Bronchial epithelial cell (primary cell): ENCODE measurements around the gene DHRS2. TPM values are rescaled to one million over a fixed set of nuclear protein-coding genes. Genes with fewer than 3 reads are reported as not detected.

Experiments used
- DNase-seq: peaks from one replicate; pipeline ENCODE4 v3.0.0-alpha.2; 2010; ENCODE audit warnings: low read depth
- FAIRE-seq: peaks from 2 replicates; lab custom pipeline; 2011; peaks lifted over from hg19 to GRCh38; lab: Jason Lieb, UNC
- H3K27me3 ChIP-seq: 2 replicates; pipeline ENCODE4 v1.5.1; 2011; ENCODE audit warnings: low read length; ENCODE audit not compliant: control insufficient read depth, insufficient read depth
- H3K36me3 ChIP-seq: 2 replicates; pipeline ENCODE4 v1.5.1; 2011; ENCODE audit warnings: low read length; ENCODE audit not compliant: control insufficient read depth, insufficient read depth
- H3K4me3 ChIP-seq: 2 replicates; pipeline ENCODE4 v1.5.1; 2011; ENCODE audit warnings: mild to moderate bottlenecking, low read depth, low read length, control low read depth
- total RNA-seq: library from RNA; depleted of rRNA; stranded (reverse); fragments of >200 nt; gene quantifications from 2 replicates; pipeline ENCODE4 v1.2.1, GENCODE V29; 2014
- TF ChIP-seq, protein P1 (sequence below): IDR thresholded peaks from 2 replicates; pipeline ENCODE4 v1.5.1; 2011; ENCODE audit warnings: mild to moderate bottlenecking, moderate library complexity, low read length, control low read depth, inconsistent platforms; ENCODE audit not compliant: insufficient read depth, severe bottlenecking

The DHRS2 gene
- total RNA-seq, 1 donor from 2014 or later = not detected

DNA sequence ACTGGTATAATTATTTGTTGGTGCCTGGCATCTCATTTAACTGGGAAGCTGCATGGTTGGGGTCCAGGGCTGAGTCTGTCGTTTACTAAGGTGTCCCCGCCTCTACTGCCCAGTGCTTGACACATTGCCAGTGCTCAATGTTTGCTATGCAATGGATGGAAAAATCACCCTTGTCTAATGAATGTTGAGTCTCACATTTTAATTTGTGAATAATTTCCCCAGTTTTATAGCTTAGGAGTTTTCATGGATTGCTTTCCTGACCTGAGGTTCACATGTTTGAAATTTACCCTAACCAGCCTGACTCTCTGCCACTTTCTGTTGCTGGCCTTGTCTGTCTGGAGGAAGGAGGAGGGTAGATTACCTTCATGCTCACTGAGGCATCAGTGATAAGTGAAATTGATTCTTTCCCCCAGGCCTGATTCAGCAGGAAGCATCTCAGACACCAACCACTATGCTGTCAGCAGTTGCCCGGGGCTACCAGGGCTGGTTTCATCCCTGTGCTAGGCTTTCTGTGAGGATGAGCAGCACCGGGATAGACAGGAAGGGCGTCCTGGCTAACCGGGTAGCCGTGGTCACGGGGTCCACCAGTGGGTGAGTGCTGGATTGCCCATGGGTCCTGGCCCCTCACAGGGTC is 2.4 kb downstream of the DHRS2 start:
- DNase-seq = peak; percentile 35
- no peak overlapping the region for H3K4me3 ChIP-seq
- no peak for FAIRE-seq
- no peaks in the 10 kb centered on the region for H3K36me3 ChIP-seq
- H3K27me3 ChIP-seq = no peaks in the 10 kb centered on the region
- TF ChIP-seq, protein P1, sequence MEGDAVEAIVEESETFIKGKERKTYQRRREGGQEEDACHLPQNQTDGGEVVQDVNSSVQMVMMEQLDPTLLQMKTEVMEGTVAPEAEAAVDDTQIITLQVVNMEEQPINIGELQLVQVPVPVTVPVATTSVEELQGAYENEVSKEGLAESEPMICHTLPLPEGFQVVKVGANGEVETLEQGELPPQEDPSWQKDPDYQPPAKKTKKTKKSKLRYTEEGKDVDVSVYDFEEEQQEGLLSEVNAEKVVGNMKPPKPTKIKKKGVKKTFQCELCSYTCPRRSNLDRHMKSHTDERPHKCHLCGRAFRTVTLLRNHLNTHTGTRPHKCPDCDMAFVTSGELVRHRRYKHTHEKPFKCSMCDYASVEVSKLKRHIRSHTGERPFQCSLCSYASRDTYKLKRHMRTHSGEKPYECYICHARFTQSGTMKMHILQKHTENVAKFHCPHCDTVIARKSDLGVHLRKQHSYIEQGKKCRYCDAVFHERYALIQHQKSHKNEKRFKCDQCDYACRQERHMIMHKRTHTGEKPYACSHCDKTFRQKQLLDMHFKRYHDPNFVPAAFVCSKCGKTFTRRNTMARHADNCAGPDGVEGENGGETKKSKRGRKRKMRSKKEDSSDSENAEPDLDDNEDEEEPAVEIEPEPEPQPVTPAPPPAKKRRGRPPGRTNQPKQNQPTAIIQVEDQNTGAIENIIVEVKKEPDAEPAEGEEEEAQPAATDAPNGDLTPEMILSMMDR = no peak

DNA sequence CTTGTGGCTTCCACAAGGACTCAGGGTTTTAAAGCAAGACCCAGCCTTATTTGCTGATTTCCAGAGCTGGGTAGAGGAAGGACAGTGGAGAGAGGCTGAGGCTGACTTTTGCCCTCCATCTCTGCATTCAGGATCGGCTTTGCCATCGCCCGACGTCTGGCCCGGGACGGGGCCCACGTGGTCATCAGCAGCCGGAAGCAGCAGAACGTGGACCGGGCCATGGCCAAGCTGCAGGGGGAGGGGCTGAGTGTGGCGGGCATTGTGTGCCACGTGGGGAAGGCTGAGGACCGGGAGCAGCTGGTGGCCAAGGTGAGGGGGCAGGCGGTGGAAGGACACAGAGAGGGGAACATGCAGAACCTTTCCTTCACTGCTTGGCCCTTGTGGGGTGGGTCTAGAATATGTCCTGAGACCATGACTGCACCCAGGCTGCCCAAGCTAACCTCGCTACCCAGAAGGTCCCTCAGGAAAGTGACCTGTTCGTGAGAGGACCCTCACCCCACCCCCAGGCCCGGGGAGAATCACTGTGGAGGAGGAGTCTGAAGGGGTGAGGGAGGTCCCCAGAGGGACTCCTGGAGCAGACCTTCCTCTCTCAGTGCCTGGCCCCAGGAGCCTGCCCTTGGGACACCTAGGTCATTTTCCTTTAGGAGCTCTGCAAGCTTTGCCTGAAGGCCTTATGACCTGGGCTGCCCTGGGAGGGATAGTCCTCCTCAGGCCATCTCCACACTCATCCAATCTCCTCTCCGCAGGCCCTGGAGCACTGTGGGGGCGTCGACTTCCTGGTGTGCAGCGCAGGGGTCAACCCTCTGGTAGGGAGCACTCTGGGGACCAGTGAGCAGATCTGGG is 3.1 kb downstream of the DHRS2 start:
- FAIRE-seq (no peak), DNase-seq (no peak)
- TF ChIP-seq, protein P1 = no peak

DNA sequence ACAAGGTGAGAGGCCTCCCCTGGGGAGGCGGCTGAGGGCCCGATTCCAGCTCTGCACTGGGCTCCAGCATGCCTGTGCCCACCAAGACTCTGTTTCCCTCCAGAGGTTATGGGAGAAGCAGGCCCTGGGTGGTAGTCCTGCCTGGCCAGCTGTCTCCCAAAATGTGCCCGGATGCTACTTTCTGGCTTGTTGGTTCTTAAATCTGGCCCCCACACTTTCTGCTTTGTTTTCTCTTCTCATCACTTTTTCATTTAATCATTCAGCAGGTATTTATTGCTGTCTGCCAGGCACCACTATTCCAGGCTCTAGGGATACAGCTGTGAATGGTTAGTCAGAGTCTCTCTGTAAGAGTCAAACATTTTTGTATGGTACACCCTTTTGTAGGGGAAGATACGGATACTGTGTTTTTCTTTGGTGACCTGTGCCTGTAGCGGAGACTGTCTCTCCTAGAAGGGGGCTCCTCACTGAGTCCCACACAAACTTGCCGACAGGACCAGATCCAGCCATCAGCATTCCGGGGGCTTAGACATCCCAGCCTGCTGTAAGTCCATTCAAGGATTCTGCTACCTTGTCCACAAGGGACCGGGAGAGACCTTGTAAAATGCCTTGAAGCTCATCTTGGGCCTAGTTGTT is 3.8 kb downstream of the DHRS2 start:
- TF ChIP-seq, protein P1 = no peak
- DNase-seq (no peak), FAIRE-seq (peak; percentile 23)
- Histone ChIP-seq H3K36me3 (no peaks in the 10 kb centered on the region), H3K27me3 (no peaks in the 10 kb centered on the region), H3K4me3 (no peak overlapping the region)

More for the DNA sequence above, 3.1 kb downstream of the DHRS2 start:
- Histone ChIP-seq H3K27me3 (no peaks in the 10 kb centered on the region), H3K4me3 (no peak overlapping the region), H3K36me3 (no peaks in the 10 kb centered on the region)

DNA sequence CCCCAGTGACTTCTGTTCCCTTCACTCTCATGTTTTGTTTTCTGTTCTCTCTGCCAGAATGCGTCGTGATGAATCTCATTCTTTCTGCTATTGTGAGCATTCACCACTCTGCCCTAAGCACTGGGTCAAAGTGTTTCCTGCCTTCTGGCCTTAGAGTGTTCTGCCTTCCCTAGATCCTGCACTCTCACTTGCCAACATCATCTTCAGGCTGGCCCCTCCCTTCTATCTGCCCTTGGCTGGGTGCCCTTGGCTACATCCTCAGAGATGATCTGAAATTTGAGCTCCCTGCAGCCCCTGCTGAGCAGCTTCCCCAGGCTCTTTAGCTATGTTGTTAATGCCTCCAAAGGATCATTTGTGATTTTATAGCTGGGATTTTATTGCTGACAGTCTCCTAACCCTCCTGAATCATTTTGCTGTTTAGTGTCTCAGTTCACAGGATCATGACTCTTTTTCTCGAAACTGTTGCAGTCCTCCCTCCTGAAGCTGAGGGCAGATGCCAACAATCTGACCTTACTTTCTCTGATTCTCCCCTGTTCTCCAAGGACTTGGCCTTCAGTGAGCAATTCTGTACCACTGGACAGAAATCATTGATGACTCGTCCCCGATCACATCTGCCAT is 4.5 kb downstream of the DHRS2 start:
- DNase-seq (no peak), FAIRE-seq (no peak)
- no peak overlapping the region for H3K4me3 ChIP-seq
- H3K36me3 ChIP-seq = no peaks in the 10 kb centered on the region
- no peaks in the 10 kb centered on the region for H3K27me3 ChIP-seq
- TF ChIP-seq, protein P1 = no peak

DNA sequence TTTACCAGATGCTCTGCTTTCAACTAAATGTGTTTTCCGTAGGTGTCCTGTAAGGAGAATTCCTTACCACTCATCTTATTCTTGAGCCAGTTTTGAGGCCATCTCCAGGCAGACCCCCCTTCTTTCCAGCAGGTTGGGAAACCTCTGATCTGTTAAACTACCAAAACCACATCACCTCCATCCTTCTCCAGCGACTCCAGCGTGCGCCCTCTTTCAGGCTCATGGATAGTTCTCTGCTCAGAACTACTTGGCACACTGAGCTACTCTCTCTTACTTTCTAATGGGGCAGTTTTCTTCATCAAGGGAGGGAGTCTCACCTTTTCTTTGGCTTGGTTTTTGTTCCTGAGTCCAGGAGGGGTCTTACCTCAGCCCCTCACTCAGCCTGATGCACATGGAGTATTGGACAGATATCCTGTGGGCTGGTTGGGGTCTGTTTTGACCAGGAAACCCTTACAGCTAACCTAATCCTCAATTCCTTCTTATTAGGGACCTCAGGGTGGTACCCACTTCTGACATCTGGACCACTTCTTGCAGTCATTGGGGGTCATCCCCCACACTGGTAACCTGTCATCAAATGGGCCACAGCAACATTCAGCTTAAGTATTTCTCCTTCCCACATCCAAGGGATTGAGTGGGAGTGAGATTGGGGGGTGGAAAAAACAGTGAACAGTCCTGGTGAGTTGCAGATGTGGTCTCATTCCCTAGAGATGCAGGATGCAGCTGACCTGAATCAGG is 5.2 kb downstream of the DHRS2 start:
- no peak for DNase-seq
- no peaks in the 10 kb centered on the region for H3K27me3 ChIP-seq
- TF ChIP-seq, protein P1 = no peak
- H3K36me3 ChIP-seq = no peaks in the 10 kb centered on the region
- no peak overlapping the region for H3K4me3 ChIP-seq
- FAIRE-seq = no peak
